SH-SY5Y (cell line): Measurements from ENCODE around the gene VSIG2.

Experiments used
- GATA2 ChIP-seq: IDR thresholded peaks from 2 replicates; pipeline ENCODE4 v1.6.1; 2011; ENCODE audit warnings: mild to moderate bottlenecking, low read depth, low read length
- GATA3 ChIP-seq: IDR thresholded peaks from 2 replicates; pipeline ENCODE4 v1.6.1; 2011; ENCODE audit warnings: low read depth, mild to moderate bottlenecking, low read length, moderate library complexity

- TF ChIP-seq GATA2 (no peak), GATA3 (no peak)
Observed at GRCh38 chr11:124793466-124794278, 41.6 kb upstream of the VSIG2 start.
